Measurements from ENCODE around the gene SUCLA2.

Gene SUCLA2

GRCh38 chr13:47898080-47898479 is 103.0 kb downstream of the SUCLA2 start:
- no peak for DNase-seq

- DNase-seq: no peak
Measured at GRCh38 chr13:47897411-47898050, 103.5 kb downstream of the SUCLA2 start.

- no peak for DNase-seq
Measured at GRCh38 chr13:47896546-47896945, 104.5 kb downstream of the SUCLA2 start.

DNA sequence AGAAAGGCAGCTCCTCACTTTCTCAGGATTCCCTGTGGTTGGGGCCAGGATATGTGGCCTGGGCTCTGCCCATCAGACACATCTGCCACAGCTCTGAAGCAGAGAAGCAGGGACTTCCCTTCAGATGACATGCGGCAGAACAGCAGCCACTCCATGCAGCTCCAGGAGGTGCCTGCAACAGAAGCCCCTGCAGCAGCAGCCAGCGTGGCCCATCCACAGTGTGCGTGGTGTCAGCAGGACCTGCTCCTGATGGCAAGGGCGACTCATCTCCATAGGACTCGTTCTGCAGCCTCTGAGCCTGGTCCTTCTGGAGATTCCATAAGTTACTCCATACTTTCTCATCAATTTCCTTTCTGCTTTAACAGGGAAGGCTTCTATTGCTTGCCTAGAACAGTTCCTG is 105.0 kb downstream of the SUCLA2 start:
- no peak for DNase-seq

GRCh38 chr13:47893527-47893926 is 107.5 kb downstream of the SUCLA2 start:
- DNase-seq: no peak

Data from DMS79 (cell line).